PC-9 (cell line): ENCODE measurements around the gene SEPHS2.

ENCODE experiments used
- CTCF ChIP-seq: fragments of 200-600 bp; sonication (generic); conservative IDR thresholded peaks from 2 replicates; pipeline ENCODE4 v1.6.1; 2017; ENCODE audit warnings: mixed run types, antibody characterized with exemption, mild to moderate bottlenecking, moderate library complexity
- EZH2 ChIP-seq: fragments of 200-600 bp; sonication (generic); IDR thresholded peaks from 2 replicates; pipeline ENCODE4 v1.8.0; 2017; ENCODE audit warnings: antibody characterized with exemption, low read depth

GRCh38 chr16:30416047-30416603 is 29.5 kb downstream of the SEPHS2 start:
- TF ChIP-seq CTCF (no peak), EZH2 (no peak)
